BLaER1 treated with 17β-estradiol and CSF1 and Interleukin-3, amounts not matched to agents 10 nM and 100 nM (cell line): Measurements from ENCODE around the gene PTPRN2.

ENCODE experiments used
- H3K27ac ChIP-seq, 11 experiments: shearing (Covaris generic); formaldehyde crosslinking; 2 replicates each; pipeline ENCODE4 v1.8.1; 2022
- H3K27me3 ChIP-seq, 11 experiments: shearing (Covaris generic); formaldehyde crosslinking; 2 replicates each; pipeline ENCODE4 v1.8.1; 2022
- H3K36me3 ChIP-seq, 11 experiments: shearing (Covaris generic); formaldehyde crosslinking; 2 replicates each; pipeline ENCODE4 v1.8.1; 2022
- H3K4me1 ChIP-seq, 10 experiments: shearing (Covaris generic); formaldehyde crosslinking; 2 replicates each; pipeline ENCODE4 v1.8.1; 2022
- H3K4me2 ChIP-seq, 11 experiments: shearing (Covaris generic); formaldehyde crosslinking; 2 replicates each; pipeline ENCODE4 v1.8.1; 2022
- H3K4me3 ChIP-seq, 10 experiments: shearing (Covaris generic); formaldehyde crosslinking; 2 replicates each; pipeline ENCODE4 v1.8.1; 2022
- H3K9ac ChIP-seq, 11 experiments: shearing (Covaris generic); formaldehyde crosslinking; 2 replicates each; pipeline ENCODE4 v1.8.1; 2022
- H3K9me3 ChIP-seq, 11 experiments: shearing (Covaris generic); formaldehyde crosslinking; replicated peaks in 1 of 11; 2 replicates each; pipeline ENCODE4 v1.8.1; 2022
- H4K20me1 ChIP-seq, 11 experiments: shearing (Covaris generic); formaldehyde crosslinking; 2 replicates each; pipeline ENCODE4 v1.8.1; 2022
- Cebpa-rat ChIP-seq, 11 experiments: shearing (Covaris generic); IDR thresholded peaks; 2 replicates each; pipeline ENCODE4 v1.8.1; 2022

The PTPRN2 gene

DNA sequence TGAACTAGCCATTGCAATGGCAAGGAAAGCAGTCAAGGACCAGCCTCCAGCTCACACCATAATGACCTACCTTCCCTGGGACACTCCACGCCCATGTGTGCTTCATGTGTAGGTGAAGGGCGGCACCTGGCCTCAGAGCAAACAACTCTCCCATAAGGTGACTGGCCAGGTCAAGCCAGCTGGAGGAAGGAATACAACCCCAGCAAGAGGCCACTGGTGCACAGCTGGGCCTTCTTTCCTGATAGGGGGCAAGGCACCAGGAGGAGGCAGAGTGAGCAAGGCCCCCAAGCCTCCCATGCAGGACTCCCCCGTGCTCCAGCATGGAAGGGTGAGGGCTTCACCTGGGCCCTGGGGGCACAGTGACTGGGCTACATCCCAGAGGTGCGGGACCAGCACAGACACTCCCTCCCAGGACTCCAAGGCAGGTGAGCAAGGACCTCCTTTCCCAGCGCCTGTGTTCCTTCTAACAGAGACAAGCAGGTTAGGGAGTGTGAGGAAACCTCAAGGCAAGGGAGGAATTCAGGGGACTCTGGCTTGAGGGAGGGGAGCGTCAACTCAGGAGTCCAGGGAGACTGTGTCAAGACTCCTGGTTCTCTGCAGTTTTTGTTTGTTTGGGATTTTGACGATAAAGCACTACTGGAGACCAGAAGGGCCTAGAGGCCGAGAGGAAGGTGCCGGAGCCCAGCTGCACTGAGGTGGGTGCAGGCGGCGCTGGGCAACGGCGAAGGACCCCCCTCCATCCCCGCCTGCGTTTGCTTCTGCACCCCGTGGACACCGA is 1.7 kb downstream of the PTPRN2 start:
- no peaks in the 10 kb centered on the region for H3K36me3 ChIP-seq
- H3K9me3 ChIP-seq: peaks cover 3 to 6% (median 4%) of the 10 kb centered on the region in 11 experiments; a peak in 16 of 22 replicates
- peaks cover 27 to 41% (median 32%) of the 10 kb centered on the region in 11 experiments for H3K27me3 ChIP-seq
- no peak overlapping the region for H3K9ac ChIP-seq
- H3K4me3 ChIP-seq: no peak overlapping the region
- TF ChIP-seq Cebpa-rat (IDR thresholded peaks at IDR 0.05): no peak
- H4K20me1 ChIP-seq: peaks cover 0 to 8% (median 0%) of the 10 kb centered on the region in 11 experiments; a peak in 4 of 22 replicates
- peaks cover 0 to 13% (median 10%) of the 10 kb centered on the region in 10 experiments; a peak in 12 of 20 replicates for H3K4me1 ChIP-seq
- no peak overlapping the region for H3K4me2 ChIP-seq
- H3K27ac ChIP-seq: no peak overlapping the region

DNA sequence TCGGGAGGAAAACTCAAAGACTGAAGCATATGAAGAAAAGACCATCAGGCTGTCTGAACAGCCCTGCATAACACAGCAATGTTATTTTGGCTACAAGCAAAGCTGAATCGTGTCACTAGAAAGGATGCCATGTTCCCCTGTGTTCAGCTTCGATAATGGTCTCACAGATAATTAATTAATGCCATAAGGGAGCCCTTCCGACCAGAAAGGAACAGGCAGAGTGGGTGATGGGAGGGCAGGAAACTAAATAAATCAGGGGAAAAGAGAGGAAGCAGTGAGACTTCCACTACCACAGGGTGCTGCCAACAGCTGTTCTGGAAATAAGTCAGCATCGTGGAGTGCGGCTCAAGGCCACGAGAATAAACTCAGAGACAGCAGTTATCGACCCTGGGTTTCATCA is 3.2 kb downstream of the PTPRN2 start:
- Histone ChIP-seq H3K4me1 (peaks cover 0 to 13% (median 10%) of the 10 kb centered on the region in 10 experiments; a peak in 12 of 20 replicates), H3K27me3 (peaks cover 26 to 31% (median 29%) of the 10 kb centered on the region in 11 experiments), H3K4me2 (no peak overlapping the region), H3K27ac (no peak overlapping the region), H3K36me3 (peaks cover 0 to 4% (median 0%) of the 10 kb centered on the region in 11 experiments; a peak in 1 of 22 replicates), H3K4me3 (no peak overlapping the region), H3K9ac (no peak overlapping the region), H3K9me3 (peaks cover 17 to 21% (median 19%) of the 10 kb centered on the region in 11 experiments), H4K20me1 (peaks cover 0 to 8% (median 0%) of the 10 kb centered on the region in 11 experiments; a peak in 4 of 22 replicates)
- TF ChIP-seq Cebpa-rat (IDR thresholded peaks at IDR 0.05): no peak

DNA sequence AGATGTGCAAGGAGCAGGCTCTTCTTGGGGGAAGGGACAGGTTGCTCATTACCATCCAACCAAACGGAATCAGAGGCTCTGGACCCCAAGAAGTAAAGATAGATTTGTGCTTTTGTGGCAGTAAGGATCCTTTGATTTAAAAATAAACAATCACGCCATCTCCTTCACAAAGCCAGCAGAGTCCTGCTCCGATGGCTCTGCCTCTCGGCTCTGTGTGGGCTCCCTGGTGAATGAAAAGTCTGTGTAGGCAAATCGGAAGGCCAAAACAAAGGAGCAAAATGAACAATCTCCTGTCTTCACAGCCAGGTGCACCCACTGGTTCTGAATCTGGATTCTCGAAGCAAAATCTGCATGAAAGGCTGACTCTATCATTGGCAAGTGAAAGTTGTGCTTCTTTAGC is 3.8 kb downstream of the PTPRN2 start:
- Histone ChIP-seq H3K4me3 (no peak overlapping the region), H3K27me3 (peaks cover 20 to 25% (median 23%) of the 10 kb centered on the region in 11 experiments), H4K20me1 (peaks cover 0 to 8% (median 0%) of the 10 kb centered on the region in 11 experiments; a peak in 4 of 22 replicates), H3K4me2 (no peak overlapping the region), H3K9ac (no peak overlapping the region), H3K9me3 (peaks cover 23 to 27% (median 25%) of the 10 kb centered on the region in 11 experiments), H3K27ac (no peak overlapping the region), H3K36me3 (peaks cover 0 to 4% (median 0%) of the 10 kb centered on the region in 11 experiments; a peak in 1 of 22 replicates), H3K4me1 (peaks cover 0 to 13% (median 10%) of the 10 kb centered on the region in 10 experiments; a peak in 12 of 20 replicates)
- TF ChIP-seq Cebpa-rat (IDR thresholded peaks at IDR 0.05): no peak

DNA sequence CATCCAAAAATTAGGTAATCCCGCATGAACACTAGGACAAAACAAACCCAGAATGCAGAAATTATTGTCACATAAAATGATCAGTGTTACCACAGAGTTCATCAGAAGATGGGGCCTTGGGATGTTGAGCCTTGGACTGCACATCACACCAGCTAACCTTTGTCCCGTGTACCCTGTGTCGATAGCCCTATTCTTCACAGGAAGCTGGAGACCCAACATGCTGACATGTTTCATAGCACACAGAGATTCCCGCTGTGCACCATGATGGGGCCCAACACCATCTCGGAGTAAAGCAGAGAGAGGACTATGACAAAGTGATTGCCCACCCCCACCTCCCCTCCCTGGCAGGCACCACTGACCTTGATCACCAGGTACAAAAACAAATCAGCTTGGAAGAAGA is 4.5 kb downstream of the PTPRN2 start:
- peaks cover 29 to 33% (median 31%) of the 10 kb centered on the region in 11 experiments for H3K9me3 ChIP-seq
- H4K20me1 ChIP-seq: peaks cover 0 to 8% (median 0%) of the 10 kb centered on the region in 11 experiments; a peak in 4 of 22 replicates
- H3K4me3 ChIP-seq: no peak overlapping the region
- no peak overlapping the region for H3K9ac ChIP-seq
- peaks cover 0 to 4% (median 0%) of the 10 kb centered on the region in 11 experiments; a peak in 1 of 22 replicates for H3K36me3 ChIP-seq
- H3K4me2 ChIP-seq: no peak overlapping the region
- H3K4me1 ChIP-seq: peaks cover 0 to 13% (median 10%) of the 10 kb centered on the region in 10 experiments; a peak in 12 of 20 replicates
- peaks cover 13 to 18% (median 17%) of the 10 kb centered on the region in 11 experiments for H3K27me3 ChIP-seq
- no peak overlapping the region for H3K27ac ChIP-seq
- no peak for TF ChIP-seq Cebpa-rat (IDR thresholded peaks at IDR 0.05)

DNA sequence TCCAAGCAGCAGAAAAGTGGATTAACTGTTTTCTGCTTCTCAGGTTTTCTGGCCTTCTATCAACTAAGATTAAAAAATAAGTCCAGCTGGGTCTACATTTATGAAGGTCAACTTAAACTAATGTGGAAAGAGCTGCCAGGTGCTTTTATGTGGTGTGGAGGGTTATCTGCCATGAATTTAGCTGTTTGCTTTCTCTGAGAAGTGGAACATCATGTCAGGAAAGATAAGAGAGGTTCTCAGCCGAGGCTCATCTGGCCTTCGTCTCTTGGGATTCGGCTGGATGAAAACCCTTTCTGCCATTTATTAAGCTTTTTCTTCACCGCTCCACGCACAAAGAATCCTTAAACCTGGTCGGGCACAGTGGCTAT is 5.5 kb downstream of the PTPRN2 start:
- Histone ChIP-seq H3K36me3 (peaks cover 0 to 4% (median 0%) of the 10 kb centered on the region in 11 experiments; a peak in 1 of 22 replicates), H3K4me2 (peak overlapping the region in 7 of 11 experiments; percentile 3 to 47 (median 19); a peak in 10 of 22 replicates), H3K4me1 (peaks cover 0 to 13% (median 9%) of the 10 kb centered on the region in 10 experiments; a peak in 12 of 20 replicates), H4K20me1 (peaks cover 0 to 8% (median 0%) of the 10 kb centered on the region in 11 experiments; a peak in 4 of 22 replicates), H3K4me3 (no peak overlapping the region), H3K27me3 (peaks cover 11 to 16% (median 15%) of the 10 kb centered on the region in 11 experiments; a peak in 21 of 22 replicates), H3K9me3 (peaks cover 29 to 34% (median 31%) of the 10 kb centered on the region in 11 experiments), H3K27ac (no peak overlapping the region), H3K9ac (no peak overlapping the region)
- no peak for TF ChIP-seq Cebpa-rat (IDR thresholded peaks at IDR 0.05)

DNA sequence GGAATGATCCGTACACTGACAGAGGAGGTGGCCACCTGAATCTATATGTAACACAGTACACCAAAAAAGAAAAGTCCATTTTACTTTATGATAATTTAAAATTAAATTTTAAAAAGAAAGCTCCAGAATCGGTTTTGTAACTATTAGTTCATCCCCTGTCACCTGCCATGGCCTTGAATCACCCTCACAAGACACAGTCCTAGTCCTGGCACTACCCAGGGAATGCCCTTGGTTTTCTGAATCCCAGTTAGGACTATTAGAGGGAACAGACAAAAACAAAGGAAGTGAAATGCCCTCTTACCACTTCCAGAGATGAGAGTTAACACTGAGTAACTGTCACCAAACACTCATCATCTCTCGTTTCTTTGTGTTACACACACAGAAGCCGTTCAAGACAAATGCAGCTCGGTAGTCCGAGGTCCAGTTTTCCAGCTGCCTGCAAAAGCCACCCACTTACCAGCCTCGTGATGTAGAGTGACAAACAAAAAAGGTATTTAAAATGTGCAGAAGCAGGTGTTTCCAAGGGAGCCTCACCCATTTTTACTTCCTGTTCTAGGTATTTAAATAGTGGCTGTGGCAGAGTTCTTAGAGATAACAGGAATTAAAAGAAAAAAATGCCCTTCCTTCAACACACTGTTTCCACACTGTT is 6.1 kb downstream of the PTPRN2 start:
- Histone ChIP-seq H4K20me1 (peaks cover 0 to 6% (median 0%) of the 10 kb centered on the region in 11 experiments; a peak in 4 of 22 replicates), H3K9me3 (peaks cover 29 to 34% (median 31%) of the 10 kb centered on the region in 11 experiments), H3K36me3 (peaks cover 0 to 4% (median 0%) of the 10 kb centered on the region in 11 experiments; a peak in 1 of 22 replicates), H3K27me3 (peaks cover 8 to 14% (median 12%) of the 10 kb centered on the region in 11 experiments; a peak in 21 of 22 replicates), H3K4me2 (peak overlapping the region in 7 of 11 experiments; percentile 3 to 47 (median 19); a peak in 10 of 22 replicates), H3K9ac (no peak overlapping the region), H3K4me1 (peaks cover 0 to 16% (median 11%) of the 10 kb centered on the region in 10 experiments; a peak in 18 of 20 replicates), H3K27ac (no peak overlapping the region), H3K4me3 (no peak overlapping the region)
- no peak for TF ChIP-seq Cebpa-rat (IDR thresholded peaks at IDR 0.05)

DNA sequence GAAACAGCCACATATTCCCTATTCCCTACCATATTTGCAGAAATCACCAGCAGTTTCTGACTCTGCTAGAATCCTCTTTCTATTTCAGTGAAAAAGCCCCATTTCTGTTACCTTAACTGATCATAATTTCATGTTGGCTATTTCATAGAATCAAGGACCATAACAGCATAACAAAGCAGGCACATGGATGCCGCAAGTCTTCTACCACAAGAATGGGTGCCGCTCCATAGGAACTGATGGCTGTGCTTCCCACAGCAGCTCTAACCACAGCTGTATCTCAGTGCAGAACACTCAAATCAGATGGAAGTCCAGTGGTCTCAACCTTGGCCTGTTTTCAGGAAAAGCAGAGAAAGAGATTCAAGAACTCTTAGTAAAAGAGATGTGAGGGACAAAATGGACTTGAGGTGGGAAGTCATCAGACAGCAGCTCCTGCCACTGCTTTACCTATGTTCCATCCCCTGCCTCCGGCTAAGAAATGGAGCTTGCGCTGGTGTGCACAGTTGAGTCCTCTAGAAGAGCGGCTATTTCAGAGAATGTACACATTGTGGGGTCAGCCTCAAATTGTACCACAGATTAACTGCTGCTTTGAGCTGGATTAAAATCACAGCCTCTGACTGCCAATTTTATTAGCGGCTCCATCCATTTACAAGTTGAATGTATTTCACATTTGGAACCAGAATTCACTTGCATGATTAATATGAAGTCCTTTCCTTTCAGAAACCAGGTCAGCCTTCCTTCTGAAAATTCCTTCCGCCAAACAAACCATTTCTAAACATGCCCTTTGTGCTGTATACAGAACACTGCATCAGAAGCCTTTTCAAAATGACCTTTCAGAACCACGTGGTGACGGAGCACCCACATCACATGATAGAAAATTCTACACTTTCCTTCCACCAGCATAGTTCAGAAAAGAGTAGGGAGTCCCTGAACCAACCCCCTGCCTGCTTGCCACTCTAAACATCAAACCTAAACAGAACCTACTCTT is 7.7 kb downstream of the PTPRN2 start:
- H4K20me1 ChIP-seq: no peaks in the 10 kb centered on the region; a peak in 1 of 22 replicates
- H3K9me3 ChIP-seq: peaks cover 29 to 34% (median 31%) of the 10 kb centered on the region in 11 experiments
- H3K4me1 ChIP-seq: peaks cover 8 to 32% (median 25%) of the 10 kb centered on the region in 10 experiments; a peak in 19 of 20 replicates
- no peak for TF ChIP-seq Cebpa-rat (IDR thresholded peaks at IDR 0.05)
- H3K27ac ChIP-seq: no peak overlapping the region
- peaks cover 0 to 4% (median 0%) of the 10 kb centered on the region in 11 experiments; a peak in 1 of 22 replicates for H3K36me3 ChIP-seq
- no peak overlapping the region for H3K4me3 ChIP-seq
- H3K4me2 ChIP-seq: no peak overlapping the region
- no peaks in the 10 kb centered on the region; a peak in 1 of 22 replicates for H3K27me3 ChIP-seq
- H3K9ac ChIP-seq: no peak overlapping the region
